CD4-positive, alpha-beta T cell treated with Interleukin-6 at 100 ng/mL for 8 hours (primary cell): ENCODE measurements around the gene USP49.
"Not testable (repeated sequence)": the region's sequence is repeated elsewhere in the genome, so short reads cannot be mapped to it uniquely, and the experiment has no call there.

ENCODE experiments used
- DNase-seq: peaks from one replicate; pipeline ENCODE4 v3.0.0-alpha.2; 2020; ENCODE audit warnings: mixed read lengths, low spot score

Gene USP49

DNA sequence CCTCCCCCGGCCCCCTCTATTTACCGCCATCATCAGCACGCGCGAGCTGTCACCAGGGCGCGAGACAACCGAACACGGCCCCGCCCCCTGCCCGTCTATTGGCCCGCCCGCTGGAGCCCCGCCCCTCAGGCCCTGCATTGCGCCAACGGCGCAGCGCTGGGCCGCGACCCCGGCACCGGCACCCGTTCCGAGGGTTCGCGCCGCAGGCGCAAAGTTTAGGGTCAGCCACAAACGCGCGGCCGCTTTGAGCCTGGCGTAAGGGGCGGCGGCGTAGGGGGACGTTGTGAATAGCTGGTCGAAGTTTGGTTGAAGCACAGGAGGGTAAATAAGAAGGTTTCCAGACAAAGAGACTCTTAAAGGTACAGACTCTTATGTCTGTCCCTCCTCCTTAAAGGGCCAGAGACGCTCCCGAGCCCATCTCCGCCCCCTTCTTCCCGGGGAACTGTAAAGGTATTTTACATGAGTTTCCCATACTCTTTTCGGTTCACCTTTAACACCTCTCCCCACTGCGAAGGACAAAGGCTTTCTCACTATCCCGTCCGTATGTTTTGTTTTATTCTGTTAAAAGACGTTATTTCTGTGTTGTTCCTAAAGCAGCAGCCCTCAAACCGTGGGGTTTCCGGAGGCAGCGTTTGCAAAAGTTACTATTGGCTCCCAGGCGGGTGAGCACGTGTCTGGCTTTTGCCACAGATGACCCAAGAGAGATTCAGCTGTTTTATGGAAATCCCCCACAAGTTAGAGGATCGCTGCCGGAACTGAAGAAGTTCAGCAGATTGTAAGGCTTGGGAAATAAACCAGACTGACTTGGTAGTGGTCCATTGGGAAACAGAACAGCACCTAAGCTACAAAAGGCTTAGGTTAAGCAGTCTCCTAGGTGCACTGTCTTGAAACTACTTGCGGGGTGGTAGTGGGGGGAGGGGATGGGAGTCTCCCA lies at the start of gene USP49:
Gene USP49, minus strand, starts transcription at position 76 of the 934 bp plus-strand sequence. CDS start 88,392 bp downstream, outside the sequence.
- peak; percentile 83 for DNase-seq

DNA sequence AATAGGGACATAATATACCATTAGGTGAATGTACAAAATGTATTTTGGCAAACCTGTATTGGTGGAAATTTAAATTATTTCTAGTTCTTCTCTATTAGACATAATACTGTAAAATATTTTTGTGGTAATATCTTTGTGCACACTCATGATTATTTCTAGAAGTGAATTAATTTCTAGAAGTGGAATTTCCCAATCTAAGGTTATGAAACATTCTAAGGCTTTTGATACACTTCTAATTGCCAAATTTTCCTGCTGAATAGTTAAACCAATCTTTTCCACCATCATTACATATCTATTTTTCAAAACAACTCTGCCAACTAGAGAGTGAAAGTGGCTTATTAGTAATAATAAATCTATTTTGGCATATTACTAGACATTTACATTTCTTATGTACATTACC lies 48.3 kb upstream of the USP49 start:
- no peak for DNase-seq

DNA sequence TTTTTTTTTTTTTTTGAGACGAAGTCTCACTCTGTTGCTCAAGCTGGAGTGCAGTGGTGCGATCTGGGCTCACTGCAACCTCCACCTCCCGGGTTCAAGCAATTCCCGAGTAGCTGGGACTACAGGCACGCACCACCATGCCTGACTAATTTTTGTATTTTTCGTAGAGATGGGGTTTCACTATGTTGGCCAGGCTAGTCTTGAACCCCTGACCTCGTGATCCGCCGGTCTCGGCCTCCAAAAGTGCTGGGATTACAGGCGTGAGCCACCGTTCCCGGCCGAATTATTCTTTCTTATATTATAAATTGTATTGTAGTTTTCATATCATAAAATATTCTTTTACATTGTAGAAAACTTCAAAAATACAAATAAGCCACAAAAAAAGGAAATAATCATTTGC lies 47.7 kb upstream of the USP49 start:
- DNase-seq: not testable (repeated sequence)

DNA sequence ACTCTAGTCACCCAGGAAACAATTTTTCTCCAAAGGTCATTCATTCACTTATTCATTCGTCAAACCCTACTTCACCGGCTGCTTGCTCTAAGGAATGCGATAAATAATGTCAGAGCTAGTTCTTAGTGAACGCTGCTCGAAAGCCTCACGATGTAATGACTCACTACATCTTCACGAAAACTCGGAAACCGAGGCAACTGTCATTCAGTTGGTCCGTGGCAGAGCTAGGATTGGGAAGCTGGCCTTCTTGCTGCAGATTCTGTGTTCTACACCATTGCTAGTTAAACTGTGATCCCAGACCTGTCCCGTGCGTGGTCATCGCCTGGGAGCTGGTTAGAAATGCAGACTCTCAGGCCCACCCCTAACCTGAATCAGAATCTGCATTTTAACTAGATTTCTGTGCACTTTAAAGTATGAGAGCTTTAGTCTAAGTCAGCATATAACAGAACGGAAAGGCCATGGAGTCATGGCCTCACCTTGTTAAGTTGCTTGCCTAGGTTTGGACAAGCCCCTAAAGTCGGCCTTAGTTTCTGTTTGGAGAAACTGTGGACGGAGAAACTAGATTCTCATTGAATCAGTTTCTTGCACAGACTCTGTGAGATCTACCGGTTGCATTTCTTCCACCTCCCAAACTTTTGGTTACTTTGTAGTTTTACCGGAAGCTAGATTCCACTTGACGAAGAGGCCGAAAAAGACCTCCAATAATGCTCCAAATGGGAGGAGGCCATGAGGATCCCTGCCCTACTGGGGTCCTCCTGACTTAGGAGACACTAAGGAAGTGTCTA lies 47.1 kb upstream of the USP49 start:
- DNase-seq: no peak

DNA sequence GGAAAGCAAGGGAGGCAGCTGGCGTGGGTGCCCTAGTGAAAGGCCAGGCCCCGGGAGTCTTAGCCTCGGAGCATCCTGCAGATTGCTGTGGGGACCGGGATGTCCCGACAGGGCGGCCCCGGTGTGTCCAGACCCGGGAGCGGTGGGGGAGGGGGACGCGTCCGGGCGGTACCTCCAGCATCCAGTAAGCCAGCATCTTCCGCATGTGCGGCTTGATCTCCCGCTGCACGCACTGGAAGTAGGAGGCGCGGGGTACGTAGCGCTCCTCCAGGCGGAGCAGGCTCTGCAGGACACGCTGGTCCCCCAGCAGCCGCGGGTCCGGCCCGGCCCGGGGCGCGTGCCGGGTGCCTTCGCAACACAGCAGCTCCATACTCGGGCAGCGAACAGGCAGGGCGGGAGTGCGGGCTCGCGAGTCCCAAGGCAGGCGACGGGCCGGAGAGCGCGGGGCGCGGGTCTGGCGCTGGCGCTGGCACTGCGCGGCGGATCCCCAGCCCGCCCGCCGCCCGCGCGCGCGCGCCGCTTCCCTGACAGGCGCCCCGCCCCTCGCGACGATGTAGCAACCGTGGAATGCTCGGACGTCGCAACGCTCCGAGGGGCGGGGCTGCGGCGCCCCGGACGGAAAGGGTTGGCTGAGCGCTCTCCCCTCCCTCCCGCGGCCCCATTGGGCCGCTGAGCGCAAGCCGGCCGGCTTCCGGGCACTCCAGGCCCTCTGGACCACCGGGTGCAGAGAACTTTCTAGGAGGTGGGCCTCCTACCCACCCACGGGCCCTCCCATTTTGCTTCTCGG lies 46.3 kb upstream of the USP49 start, which contains the start of gene CCND3:
Gene CCND3, minus strand, starts transcription at position 529 of the 787 bp plus-strand sequence. Its CDS starts 159 bp downstream, at position 370.
- peak; percentile 82 for DNase-seq

DNA sequence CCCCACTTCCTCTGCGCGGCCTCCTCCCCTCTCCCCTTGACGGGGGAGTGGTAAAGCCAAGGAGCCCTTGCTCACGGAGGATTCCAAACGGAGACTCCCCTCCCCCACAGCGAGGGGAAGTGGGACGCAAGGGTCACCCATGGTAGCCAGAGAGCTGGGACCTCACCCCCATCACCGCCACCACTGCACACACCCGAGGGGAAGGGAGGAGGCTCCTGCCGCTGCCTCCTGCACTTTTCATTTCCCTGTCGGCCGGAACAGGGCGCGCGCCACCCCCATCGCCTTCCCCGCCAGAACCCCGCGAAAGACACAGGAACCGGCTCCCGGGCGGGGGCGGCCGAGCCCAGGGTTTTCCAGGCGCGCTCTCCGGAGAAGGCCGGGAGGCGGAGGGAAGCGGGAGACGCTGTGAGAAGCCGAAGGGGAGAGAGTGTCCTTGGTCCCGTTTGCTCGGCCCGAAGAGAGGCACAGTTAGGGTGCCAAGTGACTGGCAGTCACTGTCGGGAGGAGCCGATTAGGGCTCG lies 45.6 kb upstream of the USP49 start:
- peak; percentile 41 for DNase-seq

DNA sequence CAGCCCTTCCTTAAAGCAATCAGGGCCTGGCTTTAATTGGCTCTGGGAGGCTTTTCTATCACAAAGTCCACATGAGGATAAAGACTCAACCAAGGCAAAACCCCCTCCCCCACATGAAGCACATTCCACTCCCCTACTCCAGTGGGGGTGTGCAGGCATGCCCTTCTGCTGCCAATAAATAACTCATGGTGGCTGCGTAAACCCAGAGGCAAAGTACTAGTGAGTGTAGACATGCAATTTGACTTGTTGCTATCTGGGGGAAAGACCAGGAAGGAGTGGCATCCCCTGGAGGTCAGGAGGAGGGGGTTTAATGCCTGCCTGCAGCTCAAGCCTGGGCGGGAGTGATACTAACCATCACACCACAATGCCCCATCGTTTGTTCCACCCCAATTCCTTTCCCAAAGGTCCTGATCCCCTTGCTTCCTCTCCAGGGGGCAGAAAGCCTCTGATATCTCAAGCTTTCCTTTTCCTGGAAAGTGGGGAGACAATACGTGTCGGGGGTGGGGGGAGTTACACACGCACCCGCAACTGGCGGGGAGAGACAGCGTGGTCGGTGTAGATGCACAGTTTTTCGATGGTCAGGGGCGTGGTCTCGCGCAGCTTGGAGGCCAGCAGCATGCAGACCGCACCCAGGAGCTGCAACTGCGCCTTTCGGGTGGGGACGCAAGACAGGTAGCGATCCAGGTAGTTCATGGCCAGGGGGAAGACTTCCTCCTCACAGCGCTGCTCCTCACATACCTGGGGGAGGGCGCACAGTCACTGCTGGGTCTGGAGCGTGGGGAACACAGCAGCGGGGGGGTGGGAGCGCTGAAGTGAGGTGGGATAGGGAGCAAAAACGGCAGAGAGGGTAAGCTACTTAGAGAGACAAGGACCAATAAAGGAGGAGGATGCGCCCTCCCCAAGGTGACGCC lies 44.9 kb upstream of the USP49 start:
- no peak for DNase-seq

DNA sequence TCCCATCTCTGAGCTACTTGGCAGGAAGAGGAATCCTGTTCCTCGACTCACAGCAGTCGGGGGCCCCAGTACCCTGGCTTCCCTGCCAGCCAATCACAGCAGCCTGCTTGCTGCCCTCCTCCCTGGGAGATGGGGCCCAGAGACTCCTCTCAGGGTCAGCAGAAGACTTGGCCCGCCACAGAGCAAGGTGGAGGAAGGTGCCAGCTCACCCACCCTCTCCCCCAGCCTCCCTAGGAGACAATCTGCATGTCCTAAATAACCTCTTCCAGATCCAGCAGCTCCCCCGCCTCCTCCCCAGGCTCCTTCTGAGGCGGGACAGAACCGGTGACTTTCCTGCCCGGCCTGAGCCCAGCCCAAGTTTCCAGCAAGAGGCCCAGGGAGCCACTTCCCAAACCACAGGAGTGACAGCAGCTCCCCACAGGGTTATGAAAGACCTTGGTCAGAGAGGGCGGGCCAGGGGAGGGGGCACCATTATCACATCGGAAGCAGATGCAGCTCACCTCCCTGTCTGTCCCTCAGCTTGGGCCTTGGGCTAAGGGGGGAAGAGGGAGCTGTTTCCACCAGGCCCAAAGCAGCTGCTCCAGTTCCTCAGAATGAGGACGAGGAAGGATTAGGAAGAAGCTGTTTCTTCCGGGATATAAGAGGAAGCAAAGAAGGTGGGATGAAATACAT lies 44.1 kb upstream of the USP49 start:
- no peak for DNase-seq

DNA sequence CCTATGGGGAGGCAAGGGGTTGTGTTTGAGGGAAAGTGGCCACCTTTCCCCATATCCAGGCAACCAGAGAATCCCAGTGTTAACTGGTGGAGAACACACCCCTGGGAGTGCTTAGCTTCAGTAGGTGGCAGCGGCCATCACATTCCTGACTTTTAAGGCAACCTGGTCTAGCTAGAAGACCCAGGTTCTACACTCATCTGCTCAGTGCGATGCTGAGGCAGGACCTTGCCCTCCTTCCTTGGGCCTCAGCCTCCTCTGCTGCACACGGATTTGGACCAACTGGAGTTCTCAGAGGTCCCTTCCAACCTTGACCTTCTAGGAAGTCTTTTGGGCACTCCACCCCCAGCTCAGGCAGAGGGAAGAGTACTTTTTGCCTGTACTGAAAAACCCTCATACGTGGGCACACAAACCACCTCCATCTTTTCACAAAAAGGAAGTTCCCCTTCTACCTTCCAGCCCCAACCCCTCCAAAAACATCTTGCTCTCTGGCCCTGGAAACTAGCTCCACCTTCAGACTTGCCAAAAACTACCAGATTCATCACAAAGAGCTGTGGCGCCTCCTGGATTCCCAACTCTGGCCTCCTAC lies 43.5 kb upstream of the USP49 start:
- DNase-seq: no peak

DNA sequence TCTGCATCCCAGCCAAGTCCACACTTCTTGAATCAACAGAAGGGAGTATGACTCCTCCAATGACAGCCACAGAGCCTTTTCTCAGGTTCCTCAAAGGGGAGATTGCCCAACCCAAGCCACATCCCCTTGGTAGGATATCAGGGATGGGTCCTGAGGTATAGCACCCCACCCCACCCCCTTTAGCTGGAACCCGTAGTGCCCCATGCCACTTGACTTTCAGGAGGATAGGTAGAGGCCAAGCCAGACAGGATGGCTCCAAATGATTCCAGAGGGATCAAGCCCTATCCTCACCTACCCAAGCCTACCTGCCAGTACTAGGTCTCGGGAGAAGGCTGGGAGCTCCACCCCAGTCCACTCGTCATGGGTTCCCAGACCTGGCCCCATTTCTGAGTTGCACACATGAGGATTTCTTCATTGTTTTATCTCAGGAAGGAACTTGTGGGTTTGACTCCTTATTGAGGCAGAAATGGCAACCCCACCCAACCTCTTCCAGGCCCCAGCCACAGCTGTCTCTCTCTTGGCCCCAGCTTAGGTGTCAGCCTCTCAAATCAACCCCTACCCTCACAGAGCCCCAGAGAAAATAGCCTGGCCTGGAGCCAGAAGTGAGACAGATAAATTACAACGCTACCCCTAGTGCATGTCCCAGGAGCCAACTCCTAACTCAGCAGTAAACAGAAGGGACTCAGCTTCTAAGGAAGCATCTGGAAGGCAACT lies 42.8 kb upstream of the USP49 start:
- peak; percentile 73 for DNase-seq

DNA sequence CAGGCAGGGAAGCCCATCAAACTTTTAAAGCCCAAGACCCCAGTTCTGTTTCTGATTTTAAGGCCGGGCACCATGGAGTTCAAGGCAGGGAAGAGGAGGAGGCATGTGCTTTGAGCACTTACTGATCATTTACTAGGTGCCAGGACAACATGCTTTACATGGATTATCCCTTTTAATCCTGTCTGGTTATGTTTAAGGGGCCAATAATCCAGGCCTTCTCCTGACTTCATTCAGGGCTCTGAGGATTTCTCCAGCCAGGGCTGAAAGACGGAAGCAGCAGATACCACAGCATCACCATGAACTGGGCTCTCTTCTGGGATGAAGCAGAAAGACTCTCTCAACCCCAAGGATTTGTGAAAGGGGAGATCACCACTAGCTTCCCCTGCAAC lies 42.3 kb upstream of the USP49 start:
- DNase-seq: no peak

DNA sequence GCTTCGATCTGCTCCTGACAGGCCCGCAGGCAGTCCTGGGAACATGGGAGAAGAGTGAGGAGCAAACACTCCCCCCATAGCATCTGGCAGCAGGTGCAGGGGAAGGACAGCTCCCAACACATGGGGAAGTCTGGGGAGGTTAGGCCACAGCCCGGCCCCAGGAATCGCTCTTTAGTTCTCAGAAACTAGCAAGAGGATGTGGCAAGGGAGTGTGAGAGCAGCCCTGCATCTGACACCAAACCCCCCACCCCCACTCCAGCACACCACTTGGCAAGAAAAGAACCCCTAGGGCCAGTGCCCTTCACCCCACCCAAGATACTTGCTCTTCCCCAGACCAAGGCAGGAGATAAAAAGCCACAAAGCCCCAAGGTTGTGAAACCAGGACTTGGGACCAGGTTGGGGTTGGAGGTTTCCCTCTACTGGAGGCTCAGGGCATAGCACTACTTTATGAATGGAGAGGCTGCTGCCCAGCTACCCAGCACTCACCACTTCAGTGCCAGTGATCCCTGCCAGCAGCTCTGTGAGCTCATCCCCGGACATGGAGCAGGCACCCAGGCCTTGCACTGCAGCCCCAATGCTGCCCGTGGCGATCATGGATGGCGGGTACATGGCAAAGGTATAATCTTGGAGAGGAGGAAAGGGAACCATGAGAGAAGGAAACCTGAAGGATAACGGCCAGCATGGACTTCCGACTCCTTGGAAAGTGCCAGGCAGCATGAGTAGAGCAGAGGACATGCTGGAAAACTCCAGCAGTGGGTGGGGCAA lies 41.1 kb upstream of the USP49 start:
- peak; percentile 79 for DNase-seq

DNA sequence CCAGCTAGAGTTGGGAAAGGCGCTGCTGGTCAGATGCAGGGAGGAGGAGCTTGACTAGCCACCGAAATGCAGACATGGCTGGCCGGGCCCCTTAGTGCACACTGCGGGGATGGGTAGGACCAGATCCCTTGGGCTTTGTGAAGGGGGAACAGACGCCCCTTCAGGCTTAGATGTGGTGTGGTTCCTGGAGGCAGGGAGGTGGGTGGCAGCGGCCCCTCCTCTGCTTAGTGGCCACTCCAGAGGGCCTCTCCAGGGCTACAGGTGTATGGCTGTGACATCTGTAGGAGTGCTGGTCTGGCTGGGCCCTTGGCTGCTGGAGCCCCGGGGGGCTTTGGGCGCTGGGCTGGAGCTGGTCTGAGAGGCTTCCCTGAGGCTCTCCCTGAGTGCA lies 40.5 kb upstream of the USP49 start:
- no peak for DNase-seq

DNA sequence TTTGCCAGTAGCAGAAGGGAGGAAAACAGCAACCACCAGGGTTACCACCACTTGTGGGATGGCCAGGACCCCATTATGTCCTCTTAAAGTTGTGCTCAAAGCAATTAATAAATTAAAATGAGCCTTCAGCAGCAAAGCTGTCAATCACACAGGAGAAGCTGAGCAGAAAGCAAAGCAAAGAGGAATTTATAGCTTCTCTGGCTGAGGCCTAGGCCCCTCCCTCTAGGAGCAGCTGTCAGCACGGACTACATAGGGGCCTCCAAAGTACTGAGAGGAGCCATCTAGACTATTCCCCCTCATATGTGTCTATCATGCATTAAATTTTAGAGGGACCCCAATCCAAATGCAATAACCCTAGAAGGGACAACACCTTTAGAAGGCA lies 40.0 kb upstream of the USP49 start:
- no peak for DNase-seq

DNA sequence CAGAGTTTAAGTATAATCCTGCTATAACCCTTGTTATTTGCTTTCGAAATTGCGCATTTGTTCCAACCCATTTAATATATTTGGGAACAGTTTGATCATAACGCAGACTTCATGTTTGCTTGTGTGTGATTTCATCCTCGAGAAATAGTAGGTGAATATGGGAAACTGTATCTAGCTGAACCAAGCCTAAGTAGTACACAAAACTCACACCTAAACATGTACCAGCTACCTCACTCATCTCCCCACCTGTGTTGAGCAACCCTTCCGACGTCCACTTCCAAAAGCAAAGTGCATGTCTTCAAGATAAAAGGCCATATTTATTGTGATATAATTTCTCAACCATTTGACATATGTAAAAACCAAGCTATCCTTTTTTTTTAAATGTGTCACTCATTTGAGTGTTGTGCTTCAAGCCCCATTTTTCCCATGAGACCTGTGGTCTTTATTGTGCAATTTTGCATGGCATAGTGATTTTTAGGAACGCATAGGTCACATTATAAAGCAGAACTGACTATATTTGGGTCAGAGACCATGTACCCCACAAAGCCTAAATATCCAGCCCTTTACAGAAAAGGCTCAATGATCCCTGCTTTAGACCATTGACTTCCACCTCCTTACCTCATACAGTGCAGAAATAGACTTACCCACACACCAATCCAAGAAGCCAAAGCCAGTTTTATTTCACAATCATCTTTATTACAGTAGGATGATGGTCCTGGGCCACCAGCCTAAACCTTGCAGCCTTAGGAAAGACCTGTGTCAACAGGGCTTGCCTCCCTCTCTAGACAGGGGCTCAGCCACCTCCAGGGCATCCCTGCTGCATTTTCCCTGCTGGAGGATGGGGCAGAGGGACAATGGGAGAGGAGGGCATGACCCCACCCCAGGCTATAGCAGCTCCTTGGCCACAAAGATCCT lies 39.4 kb upstream of the USP49 start:
- no peak for DNase-seq

DNA sequence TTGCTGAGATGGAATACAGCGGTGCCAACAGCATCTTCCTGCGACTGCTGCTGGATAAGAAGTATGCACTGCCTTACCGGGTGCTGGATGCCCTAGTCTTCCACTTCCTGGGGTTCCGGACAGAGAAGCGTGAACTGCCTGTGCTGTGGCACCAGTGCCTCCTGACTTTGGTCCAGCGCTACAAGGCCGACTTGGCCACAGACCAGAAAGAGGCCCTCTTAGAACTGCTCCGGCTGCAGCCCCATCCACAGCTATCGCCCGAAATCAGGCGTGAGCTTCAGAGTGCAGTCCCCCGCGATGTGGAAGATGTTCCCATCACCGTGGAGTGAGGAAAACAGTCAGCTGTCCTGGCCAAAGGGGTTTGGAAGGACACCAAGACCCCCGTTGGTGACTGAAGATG lies 37.2 kb upstream of the USP49 start:
- no peak for DNase-seq

DNA sequence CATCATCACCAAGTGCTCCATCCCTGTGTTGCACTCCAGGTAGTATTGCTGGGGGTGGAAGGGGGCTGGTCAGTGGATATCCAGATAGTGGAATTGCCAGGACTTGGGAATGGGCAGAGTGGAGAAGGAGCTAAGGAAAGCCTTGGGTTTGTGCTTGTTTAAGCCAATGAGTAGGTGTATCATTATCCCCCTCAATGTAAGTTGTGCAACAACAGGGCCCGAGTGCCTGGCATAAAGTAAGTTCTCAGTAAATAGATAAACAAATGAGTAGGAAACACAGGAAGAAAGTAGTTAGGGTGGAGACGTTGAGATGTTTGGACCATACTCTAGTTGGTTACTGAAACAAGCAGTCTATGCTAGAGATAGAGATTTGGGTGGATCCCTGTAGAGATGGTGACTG lies 36.6 kb upstream of the USP49 start:
- no peak for DNase-seq
